ENCODE data around the gene GID8. TPM values are rescaled to one million over a fixed set of nuclear protein-coding genes. Genes with fewer than 3 reads are reported as not detected.
A peak's percentile ranks its signal among the peaks of the same experiment; 100 is the strongest.

Gene GID8
- total and polyA plus RNA-seq, 2 of the 13 experiments (the other 11 are each of a cell fraction or from before 2014, with no cell fraction given): 39.6 to 59.8 TPM

DNA sequence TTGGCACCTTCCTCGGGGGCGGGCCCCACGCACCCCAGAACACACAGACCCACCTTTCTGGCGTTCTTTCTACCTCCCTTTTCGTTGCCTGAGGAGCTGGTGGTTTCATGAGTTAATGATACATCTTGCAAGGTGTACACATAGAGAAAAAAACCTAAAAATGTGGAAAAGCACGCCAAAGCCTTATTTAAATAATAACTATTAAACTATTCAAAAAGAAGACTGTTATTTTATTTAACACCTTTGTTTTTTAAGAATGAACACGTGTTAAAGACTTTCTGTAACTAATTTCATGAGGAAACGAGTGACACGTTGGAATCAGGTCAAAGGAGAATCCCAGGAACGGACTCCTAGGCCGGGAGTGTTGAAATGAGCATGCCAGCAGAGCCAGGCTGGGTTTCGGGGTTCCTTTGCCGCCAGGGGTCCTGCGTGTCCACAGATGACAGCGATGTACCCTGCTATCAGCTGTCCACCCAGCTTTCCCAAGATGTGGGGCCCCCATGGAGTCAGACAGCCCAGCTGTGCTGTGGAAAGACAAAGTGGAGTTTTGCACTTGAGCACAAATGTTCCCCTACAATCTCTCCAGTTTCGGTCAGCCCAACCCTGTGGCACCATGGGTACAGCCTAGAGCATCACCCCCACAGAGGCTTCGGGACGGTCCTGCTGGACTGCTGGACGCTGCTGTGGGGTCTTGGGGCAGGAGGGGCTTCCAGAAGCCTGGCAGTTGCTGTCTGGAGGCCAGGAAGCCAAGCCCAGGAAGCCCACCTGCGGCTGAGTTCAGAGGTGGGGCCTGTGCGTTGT, 30.6 kb downstream of the GID8 start (continued):
- 0 out of 2 replicates have a peak, but pooled peaks have one; percentile 12 for TF ChIP-seq HIVEP1 (CRISPR knock-in tag; IDR thresholded peaks at IDR 0.05)
- 0 out of 2 replicates have a peak, but pooled peaks have one; percentile 36 for TF ChIP-seq CSRNP2 (CRISPR knock-in tag; conservative IDR thresholded peaks at IDR 0.05; ENCODE audit: low read depth)
- TF ChIP-seq SMYD3 (CRISPR knock-in tag; IDR thresholded peaks at IDR 0.05): peak; percentile 93; the same call in 1 of the 2 replicates
- peak; percentile 59 for TF ChIP-seq IKZF4 (CRISPR knock-in tag; IDR thresholded peaks at IDR 0.05; ENCODE audit: borderline replicate concordance, low read depth, not compliant biosample characterization)
- TF ChIP-seq, protein P1, sequence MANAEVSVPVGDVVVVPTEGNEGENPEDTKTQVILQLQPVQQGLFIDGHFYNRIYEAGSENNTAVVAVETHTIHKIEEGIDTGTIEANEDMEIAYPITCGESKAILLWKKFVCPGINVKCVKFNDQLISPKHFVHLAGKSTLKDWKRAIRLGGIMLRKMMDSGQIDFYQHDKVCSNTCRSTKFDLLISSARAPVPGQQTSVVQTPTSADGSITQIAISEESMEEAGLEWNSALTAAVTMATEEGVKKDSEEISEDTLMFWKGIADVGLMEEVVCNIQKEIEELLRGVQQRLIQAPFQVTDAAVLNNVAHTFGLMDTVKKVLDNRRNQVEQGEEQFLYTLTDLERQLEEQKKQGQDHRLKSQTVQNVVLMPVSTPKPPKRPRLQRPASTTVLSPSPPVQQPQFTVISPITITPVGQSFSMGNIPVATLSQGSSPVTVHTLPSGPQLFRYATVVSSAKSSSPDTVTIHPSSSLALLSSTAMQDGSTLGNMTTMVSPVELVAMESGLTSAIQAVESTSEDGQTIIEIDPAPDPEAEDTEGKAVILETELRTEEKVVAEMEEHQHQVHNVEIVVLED (CRISPR knock-in tag; IDR thresholded peaks at IDR 0.05; ENCODE audit: borderline replicate concordance): peak; percentile 50
- peak; percentile 57; the same call in 1 of the 2 replicates for TF ChIP-seq ZFP90 (CRISPR knock-in tag; IDR thresholded peaks at IDR 0.05; ENCODE audit: borderline replicate concordance)
- peak; percentile 68 for TF ChIP-seq SRSF1 (optimal IDR thresholded peaks at IDR 0.05; ENCODE audit: low read depth, low read length)
- TF ChIP-seq DNMT3B (CRISPR knock-in tag; conservative IDR thresholded peaks at IDR 0.05): no peak
- TF ChIP-seq ZSCAN9 (CRISPR knock-in tag; IDR thresholded peaks at IDR 0.05; ENCODE audit: borderline replicate concordance): no peak
- TF ChIP-seq ZC3H4 (CRISPR knock-in tag; IDR thresholded peaks at IDR 0.05; ENCODE audit: borderline replicate concordance): 0 out of 2 replicates have a peak, but pooled peaks have one; percentile 56
- TF ChIP-seq, protein P2, sequence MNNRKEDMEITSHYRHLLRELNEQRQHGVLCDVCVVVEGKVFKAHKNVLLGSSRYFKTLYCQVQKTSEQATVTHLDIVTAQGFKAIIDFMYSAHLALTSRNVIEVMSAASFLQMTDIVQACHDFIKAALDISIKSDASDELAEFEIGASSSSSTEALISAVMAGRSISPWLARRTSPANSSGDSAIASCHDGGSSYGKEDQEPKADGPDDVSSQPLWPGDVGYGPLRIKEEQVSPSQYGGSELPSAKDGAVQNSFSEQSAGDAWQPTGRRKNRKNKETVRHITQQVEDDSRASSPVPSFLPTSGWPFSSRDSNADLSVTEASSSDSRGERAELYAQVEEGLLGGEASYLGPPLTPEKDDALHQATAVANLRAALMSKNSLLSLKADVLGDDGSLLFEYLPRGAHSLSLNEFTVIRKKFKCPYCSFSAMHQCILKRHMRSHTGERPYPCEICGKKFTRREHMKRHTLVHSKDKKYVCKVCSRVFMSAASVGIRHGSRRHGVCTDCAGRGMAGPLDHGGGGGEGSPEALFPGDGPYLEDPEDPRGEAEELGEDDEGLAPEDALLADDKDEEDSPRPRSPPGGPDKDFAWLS (CRISPR knock-in tag; IDR thresholded peaks at IDR 0.05; ENCODE audit: borderline replicate concordance): no peak
- 0 out of 2 replicates have a peak, but pooled peaks have one; percentile 4 for TF ChIP-seq KDM3A (CRISPR knock-in tag; IDR thresholded peaks at IDR 0.05; ENCODE audit: low read depth)
- TF ChIP-seq HNF4A (CRISPR knock-in tag; IDR thresholded peaks at IDR 0.05): 0 out of 2 replicates have a peak, but pooled peaks have one; percentile 18
- TF ChIP-seq KDM2A (CRISPR knock-in tag; IDR thresholded peaks at IDR 0.05; ENCODE audit: borderline replicate concordance, low read depth): peak; percentile 99
- peak; percentile 62; the same call in 1 of the 2 replicates for TF ChIP-seq MEIS2 (CRISPR knock-in tag; IDR thresholded peaks at IDR 0.05)
- TF ChIP-seq ZNF557 (CRISPR knock-in tag; IDR thresholded peaks at IDR 0.05): 0 out of 2 replicates have a peak, but pooled peaks have one; percentile 60
- peak; percentile 64 for TF ChIP-seq TBX2 (CRISPR knock-in tag; IDR thresholded peaks at IDR 0.05; ENCODE audit: borderline replicate concordance)
- peak; percentile 19; the same call in 1 of the 2 replicates for TF ChIP-seq CREM (IDR thresholded peaks at IDR 0.05)
- no peak for TF ChIP-seq CREM (CRISPR knock-in tag; IDR thresholded peaks at IDR 0.05)
- 0 out of 2 replicates have a peak, but pooled peaks have one; percentile 23 for TF ChIP-seq ETV5 (CRISPR knock-in tag; IDR thresholded peaks at IDR 0.05; ENCODE audit: borderline replicate concordance)
- TF ChIP-seq TBL1XR1 (IDR thresholded peaks at IDR 0.05; ENCODE audit: borderline replicate concordance, low read length, partially characterized antibody): no peak
- TF ChIP-seq KLF12 (CRISPR knock-in tag; IDR thresholded peaks at IDR 0.05; ENCODE audit: borderline replicate concordance): 0 out of 2 replicates have a peak, but pooled peaks have one; percentile 64
- TF ChIP-seq ZNF143 (CRISPR knock-in tag; IDR thresholded peaks at IDR 0.05): peak; percentile 42; the same call in 1 of the 2 replicates
- TF ChIP-seq ARNTL (CRISPR knock-in tag; IDR thresholded peaks at IDR 0.05): 0 out of 2 replicates have a peak, but pooled peaks have one; percentile 24
- 0 out of 2 replicates have a peak, but pooled peaks have one; percentile 6 for TF ChIP-seq ZNF253 (CRISPR knock-in tag; IDR thresholded peaks at IDR 0.05; ENCODE audit: borderline replicate concordance)
